GM12878 (cell line): Measurements from ENCODE around the gene NR3C1. TPM values are rescaled to one million over a fixed set of nuclear protein-coding genes. Genes with fewer than 3 reads are reported as not detected.

Experiments
- ATAC-seq: fragments of 200-7000 bp; cut with Tn5 transposase; 3 replicates; pipeline ENCODE4 v1.9.1; 2020; ENCODE audit warnings: mild to moderate bottlenecking, moderate library complexity
- BruUV-seq: library from RNA; stranded (reverse); fragments of 400-500 nt; replicated peaks from 2 replicates; lab custom pipeline; 2021; lab: Mats Ljungman, UMichigan
- CTCF ChIA-PET: fragments of 300-600 bp; sonication (Branson Sonifier 250); formaldehyde crosslinking; extraction: SDS; loops from one replicate; lab custom pipeline; 2021; ENCODE audit warnings: inconsistent platforms; lab: Yijun Ruan, JAX
- POLR2A ChIA-PET: fragments of 350-600 bp; formaldehyde crosslinking; extraction: SDS; loops from one replicate; lab custom pipeline; 2021; ENCODE audit warnings: inconsistent platforms; lab: Charles Lee
- RAD21 ChIA-PET: fragments of 300-600 bp; sonication (Branson Sonifier 250); formaldehyde crosslinking; loops from one replicate; lab custom pipeline; 2023; ENCODE audit warnings: antibody characterized with exemption; ENCODE audit not compliant: unreplicated experiment; lab: Charles Lee
- SMC1A ChIA-PET: fragments of 300-600 bp; sonication (Branson Sonifier 250); formaldehyde crosslinking; loops from one replicate; lab custom pipeline; 2023; ENCODE audit not compliant: unreplicated experiment, uncharacterized antibody; lab: Charles Lee
- DNase-seq: peaks from one replicate; pipeline ENCODE4 v3.0.0-alpha.2; 2011; ENCODE audit warnings: low read depth, low spot score
- FAIRE-seq: peaks from 3 replicates; lab custom pipeline; 2011; peaks lifted over from hg19 to GRCh38; lab: Jason Lieb, UNC
- H2AFZ ChIP-seq: 2 replicates; pipeline ENCODE4 v1.6.0; 2011; ENCODE audit warnings: low read depth, low read length, control low read depth; ENCODE audit not compliant: control insufficient read depth
- H3K27ac ChIP-seq: 2 replicates; pipeline ENCODE4 v1.5.1; 2011; ENCODE audit warnings: control low read depth; ENCODE audit not compliant: control insufficient read depth, insufficient read depth
- H3K27me3 ChIP-seq, 2 experiments: replicated peaks in 1 of 2; 2 replicates each; pipeline versions ENCODE4 v1.6.0 to v1.6.1; 2011; ENCODE audit warnings: low read length in 1 of 2; ENCODE audit not compliant: control insufficient read depth in 2 of 2, insufficient read depth in 2 of 2
- H3K36me3 ChIP-seq, 2 experiments: 2 replicates each; pipeline ENCODE4 v1.5.1; 2011; ENCODE audit warnings: low read length in 1 of 2; ENCODE audit not compliant: control insufficient read depth in 2 of 2, insufficient read depth in 2 of 2
- H3K4me1 ChIP-seq: 2 replicates; pipeline ENCODE4 v1.6.1; 2011; ENCODE audit warnings: mild to moderate bottlenecking, low read length, moderate library complexity, mixed read lengths; ENCODE audit not compliant: control insufficient read depth, insufficient read depth
- H3K4me2 ChIP-seq: 2 replicates; pipeline ENCODE4 v1.6.0; 2011; ENCODE audit warnings: control low read depth; ENCODE audit not compliant: control insufficient read depth, insufficient read depth
- H3K4me3 ChIP-seq: fragments of 200-600 bp; sonication (generic); 2 replicates; pipeline ENCODE4 v1.5.1; 2016
- H3K79me2 ChIP-seq: 2 replicates; pipeline ENCODE4 v1.6.0; 2011; ENCODE audit warnings: low read length; ENCODE audit not compliant: control insufficient read depth, insufficient read depth
- H3K9ac ChIP-seq: 2 replicates; pipeline ENCODE4 v1.8.0; 2011; ENCODE audit warnings: low read length, control low read depth, mixed read lengths; ENCODE audit not compliant: control insufficient read depth, insufficient read depth
- H3K9me3 ChIP-seq: replicated peaks from 3 replicates; pipeline ENCODE4 v1.5.1; 2011; ENCODE audit warnings: mild to moderate bottlenecking, low read length; ENCODE audit not compliant: control insufficient read depth, insufficient read depth
- H4K20me1 ChIP-seq: 2 replicates; pipeline ENCODE4 v1.6.0; 2011; ENCODE audit not compliant: control insufficient read depth, insufficient read depth
- BHLHE40 ChIP-seq, 2 experiments: fragments of 450-650 bp in 1 of 2; IDR thresholded peaks; 2 replicates each; pipeline ENCODE4 v1.6.1; 2011 to 2017; ENCODE audit warnings: low read depth in 2 of 2, borderline replicate concordance in 1 of 2, improper control_type of control experiment in 1 of 2, low read length in 1 of 2, mild to moderate bottlenecking in 1 of 2
- CREB1 ChIP-seq: IDR thresholded peaks from 2 replicates; pipeline ENCODE4 v1.6.1; 2012; ENCODE audit warnings: low read depth, mild to moderate bottlenecking, inconsistent platforms
- EED ChIP-seq: sonication (generic); IDR thresholded peaks from 2 replicates; pipeline ENCODE4 v1.6.1; 2016; ENCODE audit warnings: antibody characterized with exemption, low read depth
- HSF1 ChIP-seq: fragments of 150-350 bp; IDR thresholded peaks from 2 replicates; pipeline ENCODE4 v1.6.1; 2014; ENCODE audit warnings: mild to moderate bottlenecking, low read depth, low read length
- MLLT1 ChIP-seq: fragments of 450-650 bp; IDR thresholded peaks from 2 replicates; pipeline ENCODE4 v1.6.1; 2016; ENCODE audit warnings: mild to moderate bottlenecking
- RAD51 ChIP-seq: fragments of 450-650 bp; IDR thresholded peaks from 2 replicates; pipeline ENCODE4 v1.6.1; 2016; ENCODE audit warnings: moderate library complexity, mild to moderate bottlenecking, inconsistent platforms
- RELB ChIP-seq: fragments of 450-650 bp; IDR thresholded peaks from 2 replicates; pipeline ENCODE4 v1.6.1; 2017; ENCODE audit warnings: low read depth, mild to moderate bottlenecking, moderate library complexity
- TCF12 ChIP-seq: IDR thresholded peaks from 2 replicates; pipeline ENCODE4 v1.6.1; 2011; ENCODE audit warnings: low read depth, mild to moderate bottlenecking, low read length
- YY1 ChIP-seq: IDR thresholded peaks from 2 replicates; pipeline ENCODE4 v1.6.1; 2011; ENCODE audit warnings: low read depth, mild to moderate bottlenecking, low read length
- ZBTB40 ChIP-seq: fragments of 450-650 bp; IDR thresholded peaks from 2 replicates; pipeline ENCODE4 v1.6.1; 2016; ENCODE audit warnings: mild to moderate bottlenecking, moderate library complexity, borderline replicate concordance
- WGBS: methylation state at CpG from one replicate; pipeline ENCODE4 v1.1.6; 2016; ENCODE audit warnings: low lambda C conversion rate; ENCODE audit not compliant: insufficient replicate concordance, insufficient coverage; ENCODE audit errors: missing lambda C conversion rate; 5-methylcytosine and 5-hydroxymethylcytosine counted together
- in situ Hi-C: fragments of 300-500 bp; cut with MboI; formaldehyde crosslinking; loops from 9 replicates; pipeline ENCODE4 v1.14.3; 2018; ENCODE audit warnings: mixed read lengths
- intact Hi-C: fragments of 100-400 bp; cut with micrococcal nuclease; formaldehyde crosslinking; loops from one replicate; pipeline ENCODE4 v1.14.2; 2022; ENCODE audit not compliant: unreplicated experiment
- polyA plus RNA-seq, 11 experiments: library from polyadenylated mRNA; depleted of rRNA in 4 of 11; unstranded in 6 of 11; stranded (reverse) in 5 of 11; fragments of >200 nt; fragmentation: Nextera tagmentation in 4 of 11; fragmentation: Illumina TruSeq in 1 of 11; extraction: Ambion mirVana in 4 of 11; extraction: Trizol in 1 of 11; gene quantifications; 1 replicate in 1 of 11; 2 replicates in 10 of 11; pipeline versions ENCODE4 v1.2.1 to v1.2.3, GENCODE V29; 2011 to 2016; ENCODE audit warnings: inconsistent platforms in 2 of 11, missing spikeins in 2 of 11, low read depth in 1 of 11
- total RNA-seq, 4 experiments: library from RNA; depleted of rRNA in 3 of 4; stranded (reverse); fragments of >200 nt in 3 of 4; fragmentation: Illumina TruSeq in 1 of 4; extraction: Trizol in 1 of 4; gene quantifications; 2 replicates each; pipeline versions ENCODE4 v1.2.1 to v1.2.3, GENCODE V29; 2013 to 2021

NR3C1 gene
- total and polyA plus RNA-seq, 10 of the 15 experiments (the other 5 are each of a cell fraction or from before 2014, with no cell fraction given) = 49.7 to 141 (median 109) TPM

GRCh38 chr5:143230676-143230996 lies 172.8 kb downstream of the NR3C1 start:
- H3K9ac ChIP-seq = peak overlapping the region; percentile 60; the same call in 1 of the 2 replicates
- BruUV-seq = TSS peak; percentile 80
- H3K27ac ChIP-seq = peak overlapping the region; percentile 90
- intact Hi-C loops = loop anchor here (1.0 to 10.0 kb wide), 11 partner anchors 9 to 734 kb away; partner anchors contain the start of gene NR3C1
- peaks cover 29% of the 10 kb centered on the region for H3K4me1 ChIP-seq
- ATAC-seq (no peak; the same call in 1 of the 3 replicates), DNase-seq (no peak), FAIRE-seq (no peak)
- no peaks in the 10 kb centered on the region; the same call in 2 of the 3 replicates for H3K9me3 ChIP-seq
- H3K36me3 ChIP-seq = no peaks in the 10 kb centered on the region
- H2AFZ ChIP-seq = no peak overlapping the region; the same call in 1 of the 2 replicates
- RAD21 ChIA-PET = interaction anchor here (0.6 to 18.1 kb wide), 31 partner anchors 11 to 598 kb away, joined by 3 to 482 read pairs (median 6); partner anchors contain the start of gene NR3C1
- no peaks in the 10 kb centered on the region for H3K27me3 ChIP-seq
- in situ Hi-C loops = no loop called here
- peak overlapping the region; percentile 60 for H3K4me2 ChIP-seq
- POLR2A ChIA-PET = interaction anchor here (0.6 to 9.0 kb wide), 13 partner anchors 11 to 228 kb away, joined by 3 to 114 read pairs (median 7); no protein-coding TSS in a partner anchor
- SMC1A ChIA-PET = interaction anchor here (0.6 to 19.2 kb wide), 28 partner anchors 10 to 234 kb away, joined by 3 to 423 read pairs (median 8); no protein-coding TSS in a partner anchor
- peaks cover 1% of the 10 kb centered on the region; the same call in 1 of the 2 replicates for H3K79me2 ChIP-seq
- no peak overlapping the region for H3K4me3 ChIP-seq
- no peaks in the 10 kb centered on the region for H4K20me1 ChIP-seq
- CTCF ChIA-PET = interaction anchor here (0.6 to 7.9 kb wide), 14 partner anchors 9 to 595 kb away, joined by 3 to 77 read pairs (median 5); no protein-coding TSS in a partner anchor
- WGBS = 70% methylated on average over 6 of the region's 6 CpGs
- TF ChIP-seq ZBTB40 = no peak
- no peak for TF ChIP-seq CREB1
- TF ChIP-seq BHLHE40 (IDR thresholded peaks at IDR 0.05; ENCODE audit: borderline replicate concordance in 1 of 2, low read depth in 2 of 2, low read length in 1 of 2) = peak; percentile 59 to 82; a peak in 3 of 4 replicates
- 0 out of 2 replicates have a peak, but pooled peaks have one; percentile 14 for TF ChIP-seq RAD51
- TF ChIP-seq EED = no peak
- TF ChIP-seq HSF1 = no peak
- TF ChIP-seq YY1 = no peak
- no peak; the same call in none of the 2 replicates for TF ChIP-seq RELB
- TF ChIP-seq MLLT1 = peak; percentile 93
- TF ChIP-seq TCF12 = no peak
